HG02981 (cell line): ENCODE data around the gene MLKL.

Experiments used
- ATAC-seq: cut with Tn5 transposase; IDR thresholded peaks from one replicate; pipeline ENCODE4 v1.9.1; 2021; ENCODE audit warnings: mild to moderate bottlenecking, moderate library complexity; ENCODE audit not compliant: unreplicated experiment

MLKL gene

DNA sequence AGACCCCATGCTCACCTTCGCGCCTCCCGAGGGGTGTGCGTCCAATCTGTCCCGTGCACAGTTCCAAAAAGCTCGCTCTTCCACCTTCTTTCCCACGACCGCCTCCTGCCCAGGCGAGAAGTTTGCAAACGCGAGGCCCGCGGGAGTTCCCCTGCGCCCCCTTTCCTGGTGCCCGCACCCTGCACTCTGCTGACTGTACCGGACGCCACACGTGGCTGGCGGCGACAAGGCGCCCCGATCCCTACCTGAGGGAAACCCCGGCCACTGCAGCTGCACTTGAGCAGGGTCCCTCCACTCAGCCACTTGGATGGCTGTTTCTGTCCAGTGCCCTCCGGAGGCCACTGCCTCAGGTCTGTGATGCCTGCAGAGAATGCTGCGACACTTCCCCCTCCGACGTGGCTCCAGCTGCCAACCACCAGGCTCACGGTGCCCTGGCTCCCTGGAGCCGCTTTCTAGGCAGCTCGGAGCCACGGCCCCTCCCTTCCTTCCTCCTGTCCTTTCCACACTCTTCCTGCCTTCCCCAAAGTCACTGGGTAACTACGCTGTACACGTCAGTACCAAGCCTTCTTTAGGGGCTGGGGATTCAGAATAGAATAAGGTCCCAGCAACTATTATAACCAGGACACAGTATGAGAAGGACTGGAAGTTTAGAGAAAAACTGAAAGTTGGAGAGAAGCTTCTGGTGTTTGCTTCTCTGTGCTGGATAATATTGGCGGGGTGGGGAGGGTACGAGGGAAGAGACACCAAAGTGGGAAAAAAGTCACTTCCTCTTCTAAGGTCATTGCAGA lies at the start of gene MLKL:
Gene MLKL, minus strand, starts transcription at position 425 of the 788 bp plus-strand sequence. CDS start 5,105 bp downstream, outside the sequence.
- ATAC-seq = peak; percentile 41

DNA sequence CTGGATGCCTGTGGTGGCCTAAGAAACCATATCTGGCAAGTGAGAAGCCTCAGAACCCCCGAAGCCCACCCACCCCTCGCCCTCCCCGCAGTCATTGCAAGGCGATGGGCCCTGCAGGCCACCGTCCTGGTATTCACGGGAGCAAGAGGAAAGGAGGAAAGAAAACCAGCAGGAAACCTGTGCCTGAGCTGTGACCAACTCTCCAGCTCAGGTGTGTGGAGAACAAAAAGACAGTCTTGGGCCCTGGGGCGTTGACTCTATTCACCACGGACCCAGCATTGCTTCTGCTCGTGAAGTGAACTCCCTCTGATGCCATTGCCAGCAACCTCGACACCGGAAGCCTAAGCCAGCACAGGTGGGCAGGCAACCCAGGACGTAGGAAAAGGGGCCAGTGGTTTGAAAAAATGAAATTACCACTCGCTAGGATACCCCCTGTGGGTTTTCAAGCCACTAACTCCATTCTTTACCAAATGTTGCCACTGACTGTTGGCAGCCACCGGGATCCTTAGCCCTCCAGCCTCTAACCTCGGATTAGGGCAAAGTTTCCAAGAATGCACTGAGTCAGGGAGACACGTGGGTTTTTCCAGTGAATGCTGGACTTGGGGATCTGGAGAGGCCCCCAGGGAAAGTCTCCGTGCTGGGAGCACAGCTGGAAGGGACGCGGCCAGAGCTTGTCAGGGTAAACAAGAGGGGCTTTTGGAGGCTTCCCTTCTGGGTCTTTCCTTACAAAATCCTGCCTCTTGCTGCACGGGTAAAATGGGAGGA lies 48.8 kb upstream of the MLKL start:
- no peak for ATAC-seq

DNA sequence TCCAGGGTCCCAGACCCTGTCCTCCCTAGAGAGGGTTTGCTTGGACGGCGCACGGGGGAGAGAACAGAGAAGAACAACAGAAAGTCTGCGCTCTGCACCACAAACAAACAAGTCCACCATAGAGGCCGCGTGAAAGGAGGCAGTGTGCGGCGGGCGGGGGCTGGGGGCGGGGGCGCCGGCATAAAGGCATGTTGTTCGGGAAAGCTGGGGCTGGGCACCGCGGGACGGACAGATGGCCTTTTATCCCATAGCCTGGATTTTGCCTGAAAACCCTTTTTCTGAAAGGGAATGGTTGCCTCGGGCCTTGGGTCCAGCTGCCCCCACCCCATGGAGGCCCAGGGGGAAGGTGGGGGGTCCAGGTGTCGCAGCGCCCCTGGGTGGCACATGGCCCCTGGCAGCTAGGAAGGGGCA lies 48.0 kb upstream of the MLKL start:
- ATAC-seq = no peak

DNA sequence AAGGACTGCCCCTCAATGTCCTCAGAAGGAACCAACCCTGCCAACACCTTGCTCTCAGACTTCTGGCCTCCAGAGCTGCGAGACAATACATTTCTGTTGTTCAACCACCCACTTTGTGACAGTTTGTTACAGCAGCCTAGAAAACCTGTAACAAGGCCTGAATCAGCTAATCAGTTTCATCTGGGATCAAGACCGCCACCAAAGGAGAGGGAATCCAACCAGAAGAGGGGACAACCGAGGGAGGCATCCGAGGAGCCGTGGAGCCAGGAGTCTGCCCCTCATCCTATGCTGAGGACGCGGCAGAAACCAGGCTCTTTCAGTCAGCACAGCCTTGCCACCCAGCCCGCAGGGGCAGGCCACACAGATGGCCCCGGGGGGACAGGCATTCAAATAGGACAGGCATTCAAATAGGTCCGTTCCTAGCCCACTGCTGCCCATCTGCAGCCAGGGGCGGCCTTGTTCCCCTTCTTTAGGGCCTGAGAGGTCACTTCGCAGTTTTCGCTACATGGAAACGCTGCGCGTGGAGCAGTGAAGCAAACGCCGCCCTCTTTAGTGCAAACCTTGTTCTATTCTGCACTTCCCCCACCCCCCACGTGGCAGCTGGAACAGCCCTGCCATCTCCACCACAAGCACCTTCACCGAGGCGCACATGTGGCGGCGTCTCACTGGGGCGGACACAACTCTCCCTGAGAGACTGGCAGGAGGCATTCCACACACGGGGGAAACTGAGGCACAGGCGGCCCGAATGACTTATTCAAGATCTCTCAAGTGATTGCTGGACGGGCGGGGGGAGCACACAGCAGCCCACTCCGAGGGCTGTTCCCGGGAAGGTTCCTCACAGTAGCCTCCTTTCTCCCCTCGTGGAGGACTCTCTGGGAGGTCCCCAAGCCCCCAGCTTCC lies 47.3 kb upstream of the MLKL start:
- no peak for ATAC-seq

DNA sequence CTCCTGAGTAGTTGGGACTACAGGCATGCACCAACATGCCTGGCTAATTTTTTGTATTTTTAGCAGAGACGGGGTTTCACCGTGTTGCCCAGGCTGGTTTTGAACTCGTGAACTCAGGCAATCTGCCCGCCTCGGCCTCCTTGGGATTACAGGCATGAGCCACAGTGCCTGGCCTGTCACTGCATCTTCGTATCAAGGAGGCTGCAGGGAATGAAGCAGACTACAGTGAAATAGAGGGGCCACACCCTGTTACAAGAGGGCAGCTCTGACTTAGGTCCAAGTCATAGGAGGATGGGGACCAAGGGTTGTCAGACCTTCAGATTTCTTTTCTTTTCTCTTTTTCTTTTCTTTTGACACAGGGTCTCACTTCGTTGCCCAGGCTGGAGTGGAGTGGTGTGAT lies 45.3 kb upstream of the MLKL start:
- no peak for ATAC-seq

DNA sequence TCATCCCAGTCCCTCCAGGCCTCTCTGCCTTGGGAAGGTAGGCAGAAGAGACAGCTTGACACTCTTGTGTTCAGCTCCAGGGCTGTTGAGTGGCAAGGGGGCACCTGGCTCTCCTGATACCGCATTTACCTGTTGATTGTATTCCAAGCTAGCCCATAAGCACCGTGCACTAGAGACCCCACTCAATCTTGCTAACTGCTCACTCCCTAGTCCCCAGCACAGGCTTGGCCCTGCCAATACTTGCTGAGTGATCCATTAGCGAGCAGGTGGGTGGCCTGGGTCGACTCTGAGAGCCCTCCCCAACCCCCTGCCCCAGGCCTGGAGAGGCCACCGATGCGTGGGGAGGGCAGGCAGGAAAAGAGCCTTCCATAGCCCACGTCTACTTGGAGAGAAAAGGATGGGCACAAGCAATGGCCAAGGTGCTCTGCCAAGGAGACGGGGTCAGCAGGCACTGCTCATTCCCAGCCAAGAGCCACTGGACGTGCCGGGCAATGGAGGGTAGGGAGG lies 44.5 kb upstream of the MLKL start:
- ATAC-seq = no peak

DNA sequence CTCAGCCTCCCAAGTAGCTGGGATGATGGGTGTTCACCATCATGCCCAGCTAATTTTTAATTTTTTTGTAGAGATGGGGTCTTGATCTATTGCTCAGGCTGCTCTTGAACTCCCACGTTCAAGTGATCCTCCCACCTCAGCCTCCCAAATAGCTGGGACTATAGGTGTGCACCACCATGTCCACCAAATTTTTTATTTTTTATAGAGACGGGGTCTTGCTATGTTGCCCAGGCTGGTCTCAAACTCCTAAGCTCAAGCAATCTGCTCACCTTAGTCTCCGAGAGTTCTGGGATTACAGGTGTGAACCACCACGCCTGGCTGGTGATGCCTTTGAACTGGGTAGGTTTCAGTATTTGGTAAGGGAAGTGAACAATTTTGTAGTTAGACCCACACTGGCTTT lies 43.9 kb upstream of the MLKL start:
- no peak for ATAC-seq

DNA sequence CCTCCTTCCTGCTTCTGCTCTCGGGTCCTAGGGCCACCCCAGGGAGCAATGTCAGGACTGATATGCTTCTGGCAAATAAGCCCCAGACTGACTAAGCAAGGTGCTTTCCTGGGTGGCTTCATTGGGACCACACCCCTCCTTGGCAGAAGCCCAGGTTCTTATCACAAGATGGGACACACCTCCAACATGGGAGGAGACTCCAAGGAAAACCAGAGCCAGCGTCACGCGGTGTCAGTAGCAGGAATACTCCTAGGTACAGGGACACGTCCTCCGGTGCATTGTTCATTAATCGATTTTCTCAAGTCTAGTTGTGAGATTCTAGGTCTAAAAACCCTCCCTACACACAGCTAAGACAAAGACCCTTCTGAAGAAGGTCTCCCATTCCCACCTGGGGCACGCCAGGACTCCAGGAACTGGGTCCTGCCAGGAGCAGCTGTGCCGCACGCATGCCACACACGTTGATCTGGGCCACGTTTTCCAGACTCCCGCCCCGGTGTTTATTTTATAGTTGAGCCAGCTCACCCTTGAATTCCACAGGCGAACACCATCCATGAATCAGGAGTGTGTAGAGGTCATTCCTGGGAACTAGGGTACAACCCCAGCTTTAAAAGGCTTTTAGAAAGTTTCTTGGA lies 43.1 kb upstream of the MLKL start:
- no peak for ATAC-seq

DNA sequence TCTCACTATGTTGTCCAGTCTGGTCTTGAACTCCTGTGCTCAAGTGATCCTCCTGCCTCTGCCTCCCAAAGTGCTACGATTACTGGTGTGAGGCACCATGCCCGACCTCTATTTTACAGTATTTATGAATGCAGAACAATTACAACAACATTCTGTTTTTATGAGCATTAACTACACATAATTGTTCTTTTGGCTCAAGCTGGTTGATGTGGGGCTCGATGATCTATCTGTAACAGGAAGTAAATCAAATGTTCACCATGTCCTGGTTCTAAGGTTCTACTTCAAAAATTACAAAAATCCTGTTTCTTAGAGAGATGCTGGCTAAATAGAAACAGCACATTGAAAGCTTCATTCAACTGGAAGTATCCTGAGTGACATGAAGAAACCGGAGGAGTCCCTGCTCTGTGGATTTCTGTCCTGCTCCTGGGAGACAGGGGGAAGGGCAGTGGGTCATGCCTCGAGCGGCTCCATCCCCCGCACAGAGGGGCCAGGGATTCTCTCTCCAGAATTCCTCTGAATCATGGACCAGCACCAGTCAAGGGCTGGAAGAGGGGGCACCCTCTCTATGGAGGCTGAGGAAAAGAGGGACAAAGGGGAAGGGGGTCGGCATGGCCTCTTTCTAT lies 42.5 kb upstream of the MLKL start:
- ATAC-seq = no peak

DNA sequence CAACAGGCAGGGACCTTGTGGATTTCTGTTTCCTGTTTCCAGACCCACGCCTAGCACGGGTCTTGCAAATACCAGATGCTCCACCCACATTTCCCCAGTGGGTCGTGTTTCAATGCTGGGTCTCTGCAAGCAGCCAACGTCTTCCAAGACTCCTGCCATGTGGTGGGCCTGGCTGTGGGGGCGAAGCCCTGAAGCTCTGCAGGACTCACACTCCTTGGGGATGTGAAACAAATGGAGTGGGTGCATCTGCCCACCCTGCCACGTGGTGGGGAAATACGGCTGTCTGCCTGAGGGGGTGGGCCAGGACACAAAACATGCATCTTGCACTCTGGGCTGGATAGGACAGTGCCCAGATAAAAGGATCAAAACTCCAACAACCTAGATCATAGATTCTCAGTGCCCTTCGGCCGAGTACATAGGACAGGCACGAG lies 41.4 kb upstream of the MLKL start:
- no peak for ATAC-seq

DNA sequence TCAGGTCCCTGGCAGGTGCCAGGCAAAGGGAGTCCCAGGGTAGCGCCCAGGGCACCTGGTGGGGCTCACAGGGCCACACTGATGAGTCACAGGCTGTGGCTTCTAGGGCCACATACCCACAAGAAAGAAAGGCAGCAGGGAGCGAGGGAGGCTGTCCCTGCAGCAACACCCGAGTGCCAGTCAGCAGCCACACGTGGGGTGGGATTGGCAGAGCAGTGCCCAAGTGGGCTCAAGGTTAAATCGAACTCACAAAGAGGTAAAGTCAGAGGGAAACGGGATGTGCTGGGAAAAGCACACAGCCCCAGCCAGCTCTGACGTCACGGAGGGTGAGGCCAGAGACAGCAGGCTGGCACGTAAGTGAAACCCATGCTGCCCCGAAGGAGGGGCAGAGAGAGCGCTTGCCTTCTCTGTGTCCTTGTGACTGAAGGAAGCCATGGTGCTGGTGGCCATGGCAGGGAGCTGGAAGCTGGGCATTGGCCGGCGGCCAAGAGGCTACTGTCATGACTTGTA lies 40.2 kb upstream of the MLKL start:
- no peak for ATAC-seq

DNA sequence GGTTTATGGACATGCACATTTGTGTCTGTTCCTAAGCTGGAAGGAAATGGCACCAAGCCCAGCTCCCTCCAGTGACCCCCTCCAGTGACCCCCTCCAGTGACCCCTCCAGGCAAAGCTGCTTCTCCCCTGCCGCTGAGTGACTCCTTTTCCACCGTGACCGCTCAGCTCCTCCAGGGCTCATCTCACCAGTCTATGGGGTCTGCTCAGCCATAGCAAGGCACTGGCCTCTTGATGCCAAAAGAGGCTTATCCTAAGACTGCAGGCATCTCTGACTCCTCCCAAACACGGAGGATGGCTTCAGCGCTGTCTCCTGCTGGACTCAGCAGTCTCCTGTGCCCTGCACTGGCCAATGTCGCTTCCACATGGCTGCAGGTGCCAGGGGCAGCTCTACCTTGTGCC lies 38.6 kb upstream of the MLKL start:
- no peak for ATAC-seq

DNA sequence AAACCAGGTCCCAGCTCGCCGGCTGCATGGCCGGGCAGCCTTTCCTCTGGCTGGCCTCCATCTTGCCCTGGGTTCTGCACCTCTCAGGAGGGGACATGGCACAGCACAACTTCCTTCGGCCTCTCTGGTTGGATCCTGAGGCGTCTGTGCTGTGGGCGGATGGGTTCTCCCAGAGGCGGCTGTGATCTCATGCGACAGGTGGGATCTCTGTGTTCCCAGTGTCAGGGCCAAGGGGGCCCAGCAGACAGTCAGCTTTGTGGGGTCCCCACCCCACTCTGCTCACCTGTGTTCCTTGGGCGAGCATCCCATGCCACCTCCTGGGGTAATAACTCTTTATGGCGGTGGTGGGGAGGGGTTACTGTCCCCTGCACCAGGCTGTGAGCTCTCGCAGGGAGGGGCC lies 38.2 kb upstream of the MLKL start:
- no peak for ATAC-seq

DNA sequence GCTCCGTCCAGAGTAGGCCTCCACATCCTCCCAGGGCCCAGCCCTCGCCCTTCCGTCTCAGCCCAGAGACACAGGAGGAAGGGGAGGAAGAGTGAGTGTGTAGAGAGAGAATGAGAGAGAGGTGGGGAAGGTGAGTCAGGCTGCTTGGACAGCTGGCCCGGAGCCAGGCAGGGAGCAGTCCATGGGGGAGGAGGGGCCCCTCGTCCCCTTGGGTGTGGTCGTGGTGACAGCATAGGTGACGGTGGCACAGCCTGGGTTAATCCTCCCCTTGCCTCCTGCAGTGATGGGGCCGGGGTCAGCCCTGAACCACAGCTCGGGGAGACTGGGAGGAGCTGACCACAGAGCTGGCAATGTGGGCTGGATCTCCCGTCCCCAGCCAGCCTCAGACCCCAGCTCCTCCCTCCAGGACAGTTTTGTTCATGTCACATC lies 37.5 kb upstream of the MLKL start:
- no peak for ATAC-seq

DNA sequence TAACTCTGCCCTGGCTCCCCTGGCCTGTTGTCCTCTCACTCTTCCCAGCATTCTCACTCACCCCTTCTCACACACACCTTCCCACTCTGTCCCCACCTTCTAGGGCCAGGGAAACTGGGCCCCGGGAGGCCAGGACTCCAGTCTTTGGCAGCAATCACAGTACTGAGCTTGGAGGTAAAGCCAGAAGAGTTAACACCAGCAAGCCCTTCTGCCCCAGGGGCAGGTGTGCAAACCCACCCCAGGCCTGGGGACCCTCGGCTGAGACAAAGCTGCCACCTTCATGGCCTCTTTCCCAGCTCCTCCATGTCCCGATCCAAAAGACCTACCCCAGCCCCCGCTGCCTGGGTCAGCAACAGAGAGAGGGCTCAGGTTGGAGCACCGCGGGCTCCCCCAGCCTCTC lies 36.9 kb upstream of the MLKL start:
- no peak for ATAC-seq

DNA sequence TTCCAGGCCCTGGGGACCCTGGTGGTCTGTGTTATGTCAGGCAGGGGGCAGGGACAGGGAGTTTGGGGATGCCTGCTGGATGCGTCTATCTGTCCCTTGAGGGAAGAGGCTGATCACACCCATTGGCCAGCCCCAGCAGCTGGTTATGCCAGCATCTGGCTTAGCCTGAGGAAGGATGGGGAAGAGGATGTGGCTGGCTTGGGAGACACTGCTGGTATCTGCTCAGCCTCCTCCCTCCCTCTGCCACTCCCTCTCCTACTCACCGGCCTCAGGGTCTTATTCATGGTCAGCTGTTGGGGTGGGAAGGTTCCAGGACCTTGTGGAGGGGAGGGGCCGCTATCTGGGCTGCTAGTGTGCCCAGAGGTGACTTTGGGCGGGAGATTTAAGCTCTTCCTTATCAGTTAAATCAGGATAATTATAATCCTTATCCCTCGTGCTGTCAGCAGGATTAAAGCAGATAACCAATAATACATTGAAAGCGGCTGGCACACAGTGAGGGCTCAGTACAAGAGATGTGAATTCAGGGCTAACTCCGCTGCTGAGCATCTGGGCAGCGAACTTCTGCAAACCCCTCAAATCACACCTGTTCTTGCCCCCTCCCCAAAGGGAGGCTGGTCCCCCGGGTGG lies 36.0 kb upstream of the MLKL start:
- ATAC-seq = no peak

DNA sequence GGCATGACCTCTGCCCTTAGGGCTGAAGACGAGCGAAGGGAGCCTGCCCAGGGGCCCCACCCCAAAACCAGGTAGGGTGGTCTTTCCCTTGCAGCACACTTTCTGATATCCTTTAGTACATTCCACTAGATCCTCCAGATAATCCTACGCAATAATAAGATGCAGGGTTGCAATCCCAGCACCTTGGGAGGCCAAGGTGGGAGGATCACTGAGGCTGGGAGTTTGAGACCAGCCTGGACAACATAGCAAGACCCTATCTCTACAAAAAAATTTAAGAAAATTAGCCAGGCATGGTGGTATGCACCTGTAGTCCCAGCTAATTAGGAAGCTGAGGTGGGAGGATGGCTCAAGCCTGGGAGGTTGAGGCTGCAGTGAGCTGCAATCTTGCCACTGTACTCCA lies 34.9 kb upstream of the MLKL start:
- no peak for ATAC-seq

DNA sequence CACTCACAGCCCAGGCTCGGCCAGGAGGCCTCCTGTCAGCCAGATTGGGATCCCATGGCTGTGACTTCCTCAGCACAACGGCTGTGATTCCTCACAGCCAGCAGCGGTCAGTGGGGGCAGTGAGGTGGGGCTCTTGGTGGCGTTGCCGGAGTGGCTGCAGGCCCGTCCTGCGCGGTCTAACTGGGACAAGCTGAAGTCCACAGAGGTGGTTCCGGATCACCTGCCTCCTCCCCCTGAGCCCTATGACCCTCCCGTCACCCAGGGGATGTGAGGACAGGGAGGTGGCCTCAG lies 34.4 kb upstream of the MLKL start:
- ATAC-seq = no peak

DNA sequence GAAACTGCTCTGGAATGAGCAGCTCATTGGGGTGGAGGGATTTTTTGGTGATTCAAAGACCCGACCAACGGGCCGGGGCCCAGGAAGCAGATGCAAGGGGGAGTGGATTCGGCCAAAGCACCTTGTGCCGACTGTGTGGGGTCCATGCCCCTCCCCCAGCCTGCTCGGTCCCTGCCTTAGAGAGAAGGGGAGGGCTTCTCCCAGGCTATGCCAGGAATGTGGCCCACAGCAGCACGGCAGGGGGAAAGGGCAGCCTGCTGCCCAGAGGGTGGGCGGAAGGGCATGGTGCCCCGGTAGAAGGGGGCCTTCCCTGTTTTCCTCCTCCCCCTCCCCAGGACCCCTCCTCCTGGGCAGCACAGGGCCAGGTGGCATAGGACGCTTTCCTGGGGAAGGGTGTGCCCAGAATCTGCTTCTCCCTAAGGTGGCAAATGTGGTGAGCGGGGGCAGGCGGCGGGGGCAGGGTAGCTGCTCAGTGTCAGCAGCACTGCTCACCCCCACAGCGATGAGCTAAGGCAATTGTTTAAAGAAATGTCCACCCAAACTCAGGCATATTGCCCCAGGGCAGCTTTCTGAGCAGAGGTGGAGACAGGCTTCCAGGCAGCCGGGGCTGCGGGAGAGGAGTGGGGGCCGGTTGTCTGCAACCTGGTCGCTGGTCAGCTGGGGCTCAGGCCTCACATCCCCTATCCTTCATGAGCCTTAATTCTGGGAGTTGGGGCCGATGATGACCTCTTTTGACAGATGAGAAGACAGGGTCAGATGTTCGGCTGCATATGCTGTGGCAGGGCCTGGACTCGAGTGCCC lies 33.9 kb upstream of the MLKL start:
- ATAC-seq = no peak
